HEK293 (cell line): ENCODE measurements around the gene FBXO17.

ENCODE experiments used
- CTCF ChIA-PET: fragments of 350-600 bp; formaldehyde crosslinking; extraction: SDS; loops from one replicate; lab custom pipeline; 2021; ENCODE audit warnings: antibody characterized with exemption; lab: Yijun Ruan, JAX
- POLR2A ChIA-PET: fragments of 300-600 bp; formaldehyde crosslinking; extraction: SDS; loops from one replicate; lab custom pipeline; 2020; ENCODE audit warnings: antibody characterized with exemption, inconsistent platforms; lab: Yijun Ruan, JAX
- H3K27ac ChIP-seq: fragments of 200-500 bp; sonication (Bioruptor generic); 2 replicates; pipeline ENCODE4 v1.5.1; 2014; ENCODE audit warnings: low read depth, low read length, control low read depth, inconsistent platforms; ENCODE audit errors: extremely low read depth
- H3K36me3 ChIP-seq, 2 experiments: fragments of 200-500 bp in 1 of 2; sonication (Bioruptor generic) in 1 of 2; 1 replicate in 1 of 2; 2 replicates in 1 of 2; pipeline ENCODE4 v1.5.1; 2014 to 2017; ENCODE audit warnings: inconsistent platforms in 2 of 2, low read length in 2 of 2; ENCODE audit not compliant: control insufficient read depth in 2 of 2, insufficient read depth in 1 of 2
- H3K4me1 ChIP-seq: fragments of 200-500 bp; sonication (Bioruptor generic); 2 replicates; pipeline ENCODE4 v1.5.1; 2014; ENCODE audit warnings: mild to moderate bottlenecking, low read length, inconsistent platforms; ENCODE audit not compliant: control insufficient read depth, insufficient read depth
- H3K4me3 ChIP-seq: 2 replicates; pipeline ENCODE4 v1.5.1; 2011; ENCODE audit warnings: low read depth, mild to moderate bottlenecking, control low read depth, low read length, moderate library complexity
- H3K9me3 ChIP-seq: fragments of 200-500 bp; sonication (Bioruptor generic); 2 replicates; pipeline ENCODE4 v1.5.1; 2014; ENCODE audit warnings: low read depth, low read length, inconsistent platforms; ENCODE audit not compliant: control insufficient read depth, insufficient read depth
- BCL11B ChIP-seq: fragments of 450-650 bp; formaldehyde crosslinking; IDR thresholded peaks from 2 replicates; pipeline ENCODE4 v1.5.1; 2016; ENCODE audit warnings: low read depth, missing biosample characterization, missing genetic modification characterization
- GLI2 ChIP-seq: fragments of 450-650 bp; formaldehyde crosslinking; IDR thresholded peaks from 2 replicates; pipeline ENCODE4; 2017; ENCODE audit warnings: missing biosample characterization, missing genetic modification characterization, low read depth, borderline replicate concordance
- GLIS1 ChIP-seq: fragments of 450-650 bp; formaldehyde crosslinking; IDR thresholded peaks from 2 replicates; pipeline ENCODE4 v1.5.1; 2016; ENCODE audit warnings: missing biosample characterization, missing genetic modification characterization
- IKZF3 ChIP-seq: fragments of 450-650 bp; IDR thresholded peaks from 2 replicates; pipeline ENCODE4 v1.5.0; 2018; ENCODE audit warnings: missing biosample characterization, mild to moderate bottlenecking, missing genetic modification characterization, moderate library complexity
- KLF1 ChIP-seq: fragments of 450-650 bp; formaldehyde crosslinking; IDR thresholded peaks from 2 replicates; pipeline ENCODE4 v1.5.1; 2016; ENCODE audit warnings: missing biosample characterization, missing genetic modification characterization
- KLF8 ChIP-seq: fragments of 450-650 bp; formaldehyde crosslinking; IDR thresholded peaks from 2 replicates; pipeline ENCODE4 v1.5.1; 2016; ENCODE audit warnings: missing biosample characterization, missing genetic modification characterization
- MEIS1 ChIP-seq: sonication (generic); formaldehyde crosslinking; IDR thresholded peaks from 2 replicates; pipeline ENCODE4 v1.8.1; 2022; ENCODE audit warnings: missing genetic modification reagents, mild to moderate bottlenecking, borderline replicate concordance
- MYNN ChIP-seq: fragments of 450-650 bp; formaldehyde crosslinking; IDR thresholded peaks from 2 replicates; pipeline ENCODE4 v1.5.1; 2016; ENCODE audit warnings: missing biosample characterization, missing genetic modification characterization, borderline replicate concordance
- OSR2 ChIP-seq: fragments of 450-650 bp; formaldehyde crosslinking; IDR thresholded peaks from 2 replicates; pipeline ENCODE4 v1.5.1; 2016; ENCODE audit warnings: missing biosample characterization, missing genetic modification characterization
- REST ChIP-seq: fragments of 450-650 bp; formaldehyde crosslinking; IDR thresholded peaks from 2 replicates; pipeline ENCODE4 v1.5.1; 2016; ENCODE audit warnings: missing biosample characterization, missing genetic modification characterization
- SP2 ChIP-seq: fragments of 450-650 bp; formaldehyde crosslinking; IDR thresholded peaks from 2 replicates; pipeline ENCODE4 v1.5.1; 2016; ENCODE audit warnings: missing biosample characterization, missing genetic modification characterization
- SP3 ChIP-seq: fragments of 450-650 bp; formaldehyde crosslinking; IDR thresholded peaks from 2 replicates; pipeline ENCODE4 v1.5.1; 2016; ENCODE audit warnings: missing biosample characterization, missing genetic modification characterization
- ZBTB48 ChIP-seq: fragments of 450-650 bp; formaldehyde crosslinking; IDR thresholded peaks from 2 replicates; pipeline ENCODE4 v1.5.1; 2016; ENCODE audit warnings: missing biosample characterization, missing genetic modification characterization
- ZNF16 ChIP-seq: fragments of 450-650 bp; formaldehyde crosslinking; IDR thresholded peaks from 2 replicates; pipeline ENCODE4 v1.5.1; 2016; ENCODE audit warnings: low read depth, missing biosample characterization, missing genetic modification characterization
- ZNF266 ChIP-seq: fragments of 450-650 bp; formaldehyde crosslinking; IDR thresholded peaks from 2 replicates; pipeline ENCODE4 v1.5.1; 2016; ENCODE audit warnings: missing biosample characterization, missing genetic modification characterization, low read depth
- ZNF341 ChIP-seq: fragments of 450-650 bp; formaldehyde crosslinking; IDR thresholded peaks from 2 replicates; pipeline ENCODE4; 2016; ENCODE audit warnings: low read depth, missing biosample characterization, missing genetic modification characterization
- ZNF449 ChIP-seq: fragments of 450-650 bp; formaldehyde crosslinking; IDR thresholded peaks from 2 replicates; pipeline ENCODE4 v1.5.1; 2017; ENCODE audit warnings: missing biosample characterization, mild to moderate bottlenecking, missing genetic modification characterization, moderate library complexity
- ZNF548 ChIP-seq: fragments of 450-650 bp; formaldehyde crosslinking; IDR thresholded peaks from 2 replicates; pipeline ENCODE4 v1.5.1; 2016; ENCODE audit warnings: missing biosample characterization, missing genetic modification characterization
- ZNF600 ChIP-seq: fragments of 450-650 bp; formaldehyde crosslinking; IDR thresholded peaks from 2 replicates; pipeline ENCODE4 v1.5.1; 2016; ENCODE audit warnings: missing biosample characterization, missing genetic modification characterization
- ZNF610 ChIP-seq: fragments of 450-650 bp; formaldehyde crosslinking; IDR thresholded peaks from 2 replicates; pipeline ENCODE4 v1.5.1; 2016; ENCODE audit warnings: missing biosample characterization, missing genetic modification characterization, borderline replicate concordance

The FBXO17 gene

GRCh38 chr19:38949580-38950367 lies 25.8 kb downstream of the FBXO17 start (continued):
- no peak for TF ChIP-seq ZNF449 (tag by site-specific recombination)
- TF ChIP-seq OSR2 (tag by site-specific recombination) = peak; percentile 74
- 0 out of 2 replicates have a peak, but pooled peaks have one; percentile 14 for TF ChIP-seq ZNF16 (tag by site-specific recombination)
- peak; percentile 56 for TF ChIP-seq SP2 (tag by site-specific recombination)
- TF ChIP-seq ZNF266 (tag by site-specific recombination) = no peak
- TF ChIP-seq GLI2 (tag by site-specific recombination) = no peak

- H3K9me3 ChIP-seq = no peaks in the 10 kb centered on the region
- H3K4me1 ChIP-seq = no peaks in the 10 kb centered on the region
- TF ChIP-seq GLIS1 = peak; percentile 9; the same call in 1 of the 2 replicates
- peak; percentile 42; the same call in 1 of the 2 replicates for TF ChIP-seq KLF1
- TF ChIP-seq ZBTB48 (tag by site-specific recombination) = no peak
- no peak for TF ChIP-seq ZNF610 (tag by site-specific recombination)
- no peak for TF ChIP-seq IKZF3 (tag by site-specific recombination)
- TF ChIP-seq REST = peak; percentile 99
- POLR2A ChIA-PET = interaction anchor here (0.5 kb wide), 1 partner anchor 392 kb away, joined by 4 read pairs; no protein-coding TSS in a partner anchor
- H3K4me3 ChIP-seq = no peak overlapping the region
- CTCF ChIA-PET = interaction anchor here (0.7 to 1.7 kb wide), 5 partner anchors 13 to 164 kb away, joined by 3 to 6 read pairs (median 4); partner anchors contain the start of genes MRPS12 and SARS2
- peaks cover 48 to 78% of the 10 kb centered on the region in 2 experiments for H3K36me3 ChIP-seq
- 0 out of 2 replicates have a peak overlapping the region, but pooled peaks have one; percentile 31 for H3K27ac ChIP-seq
These were observed 29.1 kb downstream of the FBXO17 start for GRCh38 chr19:38946229-38947010.

- ChIA-PET POLR2A (no interaction called here), CTCF (interaction anchor here (1.2 to 7.1 kb wide), 3 partner anchors 13 to 31 kb away, joined by 3 to 60 read pairs (median 6); partner anchors contain the start of genes MRPS12 and SARS2)
- H3K9me3 ChIP-seq = no peaks in the 10 kb centered on the region
These were observed 29.8 kb downstream of the FBXO17 start for GRCh38 chr19:38945562-38946228.

More at GRCh38 chr19:38945562-38946228, 29.8 kb downstream of the FBXO17 start:
- no peaks in the 10 kb centered on the region for H3K4me1 ChIP-seq
- no peak overlapping the region for H3K4me3 ChIP-seq
- H3K36me3 ChIP-seq = peaks cover 48 to 71% of the 10 kb centered on the region in 2 experiments
- 0 out of 2 replicates have a peak overlapping the region, but pooled peaks have one; percentile 31 for H3K27ac ChIP-seq
- peak; percentile 70 for TF ChIP-seq KLF8 (tag by site-specific recombination)
- peak; percentile 72; the same call in 1 of the 2 replicates for TF ChIP-seq ZNF600 (tag by site-specific recombination)
- TF ChIP-seq MEIS1 (CRISPR knock-in tag) = no peak
- no peak for TF ChIP-seq MYNN (tag by site-specific recombination)
- 0 out of 2 replicates have a peak, but pooled peaks have one; percentile 16 for TF ChIP-seq KLF1
- TF ChIP-seq ZNF341 (tag by site-specific recombination) = peak; percentile 61
- TF ChIP-seq ZNF548 (tag by site-specific recombination) = no peak
- no peak for TF ChIP-seq BCL11B (tag by site-specific recombination)
- peak; percentile 37; the same call in 1 of the 2 replicates for TF ChIP-seq SP3 (tag by site-specific recombination)
